HepG2 (cell line): ENCODE data around the gene SYCP2L.
"Not testable (repeated sequence)": the region's sequence is repeated elsewhere in the genome, so short reads cannot be mapped to it uniquely, and the experiment has no call there.

Experiments used
- ARNT ChIP-seq: fragments of 450-650 bp; IDR thresholded peaks from 2 replicates; pipeline ENCODE4 v1.6.1; 2017
- ELF4 ChIP-seq: sonication (generic); formaldehyde crosslinking; IDR thresholded peaks from 2 replicates; pipeline ENCODE4 v1.5.0; 2020; ENCODE audit warnings: missing genetic modification reagents, mild to moderate bottlenecking, moderate library complexity, borderline replicate concordance

- not testable (repeated sequence) for TF ChIP-seq ARNT; ELF4 (CRISPR knock-in tag)
Measured at GRCh38 chr6:10853849-10854300, 33.0 kb upstream of the SYCP2L start.
